Skin epidermis (tissue), 12 donors: ENCODE data around the gene SLC39A11.
"Not testable (repeated sequence)": the region's sequence is repeated elsewhere in the genome, so short reads cannot be mapped to it uniquely, and the experiment has no call there.

Experiments
- H3K27ac ChIP-seq, 21 experiments: fragments of 200-600 bp; sonication (generic) in 11 of 21; one replicate each; pipeline ENCODE4 v1.5.0; 2020; ENCODE audit warnings: mild to moderate bottlenecking in 3 of 21, inconsistent platforms in 2 of 21, moderate library complexity in 2 of 21
- H3K4me3 ChIP-seq, 7 experiments: fragments of 200-600 bp; sonication (generic) in 2 of 7; one replicate each; pipeline ENCODE4 v1.5.0; 2020; ENCODE audit warnings: inconsistent platforms in 2 of 7, mild to moderate bottlenecking in 2 of 7, moderate library complexity in 1 of 7

SLC39A11 gene

GRCh38 chr17:72937254-72937653 is 155.2 kb downstream of the SLC39A11 start:
- H3K27ac ChIP-seq = not testable (repeated sequence)

GRCh38 chr17:72935984-72936383 is 156.5 kb downstream of the SLC39A11 start:
- Histone ChIP-seq H3K4me3 (no peak overlapping the region), H3K27ac (no peak overlapping the region)

More at GRCh38 chr17:72937254-72937653, 155.2 kb downstream of the SLC39A11 start:
- not testable (repeated sequence) for H3K4me3 ChIP-seq

- H3K27ac ChIP-seq = no peak overlapping the region
- no peak overlapping the region for H3K4me3 ChIP-seq
Observed at GRCh38 chr17:72934927-72935326, 157.6 kb downstream of the SLC39A11 start.

- H3K27ac ChIP-seq = no peak overlapping the region
- H3K4me3 ChIP-seq = no peak overlapping the region
Observed at GRCh38 chr17:72931635-72932034, 160.9 kb downstream of the SLC39A11 start.

- no peak overlapping the region for H3K27ac ChIP-seq
- no peak overlapping the region for H3K4me3 ChIP-seq
Observed at GRCh38 chr17:72931163-72931562, 161.3 kb downstream of the SLC39A11 start.

- H3K4me3 ChIP-seq = no peak overlapping the region
- no peak overlapping the region for H3K27ac ChIP-seq
Observed at GRCh38 chr17:72930031-72930430, 162.5 kb downstream of the SLC39A11 start.

GRCh38 chr17:72928454-72929136 is 163.9 kb downstream of the SLC39A11 start:
- Histone ChIP-seq H3K27ac (no peak overlapping the region), H3K4me3 (no peak overlapping the region)

GRCh38 chr17:72927760-72928159 is 164.7 kb downstream of the SLC39A11 start:
- Histone ChIP-seq H3K27ac (no peak overlapping the region), H3K4me3 (no peak overlapping the region)

GRCh38 chr17:72927146-72927545 is 165.3 kb downstream of the SLC39A11 start:
- H3K4me3 ChIP-seq = no peak overlapping the region
- no peak overlapping the region for H3K27ac ChIP-seq

GRCh38 chr17:72926171-72926570 is 166.3 kb downstream of the SLC39A11 start:
- no peak overlapping the region for H3K4me3 ChIP-seq
- no peak overlapping the region for H3K27ac ChIP-seq

GRCh38 chr17:72924196-72924595 is 168.3 kb downstream of the SLC39A11 start:
- H3K27ac ChIP-seq = no peak overlapping the region
- H3K4me3 ChIP-seq = no peak overlapping the region

GRCh38 chr17:72922219-72922618 is 170.3 kb downstream of the SLC39A11 start:
- Histone ChIP-seq H3K4me3 (no peak overlapping the region), H3K27ac (no peak overlapping the region)

- Histone ChIP-seq H3K27ac (no peak overlapping the region), H3K4me3 (no peak overlapping the region)
Observed at GRCh38 chr17:72921347-72922054, 171.0 kb downstream of the SLC39A11 start.

- Histone ChIP-seq H3K27ac (no peak overlapping the region), H3K4me3 (no peak overlapping the region)
Observed at GRCh38 chr17:72920513-72920912, 172.0 kb downstream of the SLC39A11 start.

GRCh38 chr17:72916991-72917390 is 175.5 kb downstream of the SLC39A11 start:
- Histone ChIP-seq H3K27ac (no peak overlapping the region), H3K4me3 (no peak overlapping the region)

GRCh38 chr17:72915625-72916081 is 176.8 kb downstream of the SLC39A11 start:
- no peak overlapping the region for H3K4me3 ChIP-seq
- no peak overlapping the region for H3K27ac ChIP-seq

GRCh38 chr17:72913142-72913682 is 179.3 kb downstream of the SLC39A11 start:
- H3K4me3 ChIP-seq = no peak overlapping the region
- H3K27ac ChIP-seq = no peak overlapping the region

GRCh38 chr17:72906306-72906705 is 186.2 kb downstream of the SLC39A11 start:
- Histone ChIP-seq H3K4me3 (no peak overlapping the region), H3K27ac (no peak overlapping the region)

- H3K27ac ChIP-seq = no peak overlapping the region
- no peak overlapping the region for H3K4me3 ChIP-seq
Observed at GRCh38 chr17:72903522-72903921, 189.0 kb downstream of the SLC39A11 start.

GRCh38 chr17:72901657-72902056 is 190.8 kb downstream of the SLC39A11 start:
- Histone ChIP-seq H3K27ac (no peak overlapping the region), H3K4me3 (no peak overlapping the region)

GRCh38 chr17:72901083-72901482 is 191.4 kb downstream of the SLC39A11 start:
- Histone ChIP-seq H3K27ac (no peak overlapping the region), H3K4me3 (no peak overlapping the region)
